Body of pancreas (tissue), 4 donors: Measurements from ENCODE around the gene EIF4H. TPM values are rescaled to one million over a fixed set of nuclear protein-coding genes. Genes with fewer than 3 reads are reported as not detected.

Experiments used
- ATAC-seq: fragments of 150-250 bp; one replicate; pipeline ENCODE4 v1.9.1; 2016
- DNase-seq, 4 donors: peaks; one replicate each; pipeline ENCODE4 v3.0.0-alpha.2; 2019
- H3K27ac ChIP-seq, 4 donors: fragments of 200-600 bp; sonication (generic); 1 replicate in 3 of 4; 2 replicates in 1 of 4; pipeline versions ENCODE4 v1.5.1 to v1.6.1; 2016 to 2019; ENCODE audit warnings: mild to moderate bottlenecking in 1 of 4, mixed read lengths in 1 of 4, moderate library complexity in 1 of 4
- H3K27me3 ChIP-seq, 2 donors: fragments of 200-600 bp; sonication (generic); one replicate each; pipeline ENCODE4 v1.6.0; 2016; ENCODE audit warnings: mild to moderate bottlenecking in 1 of 2
- H3K36me3 ChIP-seq, 2 donors: fragments of 200-600 bp; sonication (generic); replicated peaks in 1 of 2; 2 replicates each; pipeline ENCODE4 v1.5.1; 2016; ENCODE audit warnings: low read depth in 2 of 2; ENCODE audit not compliant: insufficient read depth in 1 of 2
- H3K4me1 ChIP-seq: fragments of 200-600 bp; sonication (generic); one replicate; pipeline ENCODE4 v1.6.0; 2016
- H3K4me3 ChIP-seq, 2 donors: fragments of 200-600 bp; sonication (generic); 1 replicate in 1 of 2; 2 replicates in 1 of 2; pipeline ENCODE4 v1.5.1; 2016 to 2019
- H3K9me3 ChIP-seq, 3 donors: fragments of 200-600 bp; sonication (generic); 1 replicate in 2 of 3; 2 replicates in 1 of 3; pipeline ENCODE4 v1.5.1; 2016
- CTCF ChIP-seq, 7 experiments: fragments of 450-650 bp in 4 of 7; fragments of 200-600 bp in 3 of 7; sonication (generic) in 3 of 7; IDR thresholded peaks; one replicate each; pipeline ENCODE4 v1.5.1; 2016 to 2019; ENCODE audit warnings: antibody characterized with exemption in 7 of 7
- POLR2A ChIP-seq, 3 donors: fragments of 450-650 bp; IDR thresholded peaks; one replicate each; pipeline ENCODE4 v1.6.1; 2016; ENCODE audit warnings: antibody characterized with exemption in 3 of 3, mild to moderate bottlenecking in 2 of 3
- WGBS, 2 donors: methylation state at CpG; one replicate each; pipeline ENCODE4 v1.1.5; 2017; 5-methylcytosine and 5-hydroxymethylcytosine counted together
- intact Hi-C: fragments of 100-400 bp; cut with DNase I; formaldehyde crosslinking; loops from one replicate; pipeline ENCODE4 v1.15.1; 2023
- total RNA-seq, 2 donors: library from RNA; depleted of rRNA; stranded (reverse); fragments of >200 nt; gene quantifications; one replicate each; pipeline ENCODE4 v1.1.0, GENCODE V29; 2016

The EIF4H gene
- total RNA-seq, 2 donors from 2014 or later, result 107 to 163 TPM

GRCh38 chr7:74178632-74179031, 4.5 kb downstream of the EIF4H start:
- DNase-seq (peak in 2 of 4 donors; percentile 27 to 40), ATAC-seq (no peak)
- TF ChIP-seq CTCF (IDR thresholded peaks at IDR 0.05) (no peak), POLR2A (IDR thresholded peaks at IDR 0.05) (no peak)
- WGBS, 2 donors, result 27 to 30% methylated on average over 9 of the region's 9 CpGs
- no peaks in the 10 kb centered on the region for H3K36me3 ChIP-seq
- no peak overlapping the region for H3K4me3 ChIP-seq
- H3K27me3 ChIP-seq, result no peaks in the 10 kb centered on the region
- H3K27ac ChIP-seq, result peak overlapping the region in 3 of 4 donors; percentile 8 to 39 (median 19)
- intact Hi-C loops, result no loop called here
- no peaks in the 10 kb centered on the region for H3K9me3 ChIP-seq
- peaks cover 84% of the 10 kb centered on the region for H3K4me1 ChIP-seq

GRCh38 chr7:74179935-74180604, 5.9 kb downstream of the EIF4H start:
- Histone ChIP-seq H3K4me3 (no peak overlapping the region), H3K27ac (peak overlapping the region in 2 of 4 donors; percentile 5 to 20), H3K27me3 (no peaks in the 10 kb centered on the region), H3K4me1 (peaks cover 97% of the 10 kb centered on the region), H3K36me3 (no peaks in the 10 kb centered on the region), H3K9me3 (no peaks in the 10 kb centered on the region)
- no peak for DNase-seq
- no peak for ATAC-seq
- intact Hi-C loops, result no loop called here
- 52 to 61% methylated on average over 3 of the region's 3 CpGs for WGBS, 2 donors
- no peak for TF ChIP-seq CTCF (IDR thresholded peaks at IDR 0.05)
- TF ChIP-seq POLR2A (IDR thresholded peaks at IDR 0.05), result no peak

GRCh38 chr7:74180866-74181265, 6.7 kb downstream of the EIF4H start:
- 82 to 94% methylated on average over 1 of the region's 1 CpG for WGBS, 2 donors
- peak overlapping the region in 2 of 4 donors; percentile 5 to 20 for H3K27ac ChIP-seq
- intact Hi-C loops, result no loop called here

GRCh38 chr7:74181821-74182220, 7.7 kb downstream of the EIF4H start:
- no peak for DNase-seq
- ATAC-seq, result no peak
- H3K27me3 ChIP-seq, result no peaks in the 10 kb centered on the region
- H3K36me3 ChIP-seq, result no peaks in the 10 kb centered on the region
- peaks cover 96% of the 10 kb centered on the region for H3K4me1 ChIP-seq
- WGBS, 2 donors, result 52 to 56% methylated on average over 5 of the region's 5 CpGs
- H3K4me3 ChIP-seq, result no peak overlapping the region
- no peaks in the 10 kb centered on the region for H3K9me3 ChIP-seq
- TF ChIP-seq POLR2A (IDR thresholded peaks at IDR 0.05) (no peak), CTCF (IDR thresholded peaks at IDR 0.05) (no peak)
- intact Hi-C loops, result no loop called here
- H3K27ac ChIP-seq, result peak overlapping the region in 2 of 4 donors; percentile 24 to 41

More at GRCh38 chr7:74180866-74181265, 6.7 kb downstream of the EIF4H start:
- Histone ChIP-seq H3K4me3 (no peak overlapping the region), H3K27me3 (no peaks in the 10 kb centered on the region), H3K9me3 (no peaks in the 10 kb centered on the region), H3K4me1 (peaks cover 98% of the 10 kb centered on the region), H3K36me3 (no peaks in the 10 kb centered on the region)
- DNase-seq (no peak), ATAC-seq (no peak)
- TF ChIP-seq CTCF (IDR thresholded peaks at IDR 0.05) (no peak), POLR2A (IDR thresholded peaks at IDR 0.05) (no peak)
